ENCODE measurements around the gene DPYSL5. TPM values are rescaled to one million over a fixed set of nuclear protein-coding genes. Genes with fewer than 3 reads are reported as not detected.

DPYSL5 gene
- total RNA-seq, 1 donor from 2014 or later: not detected

DNA sequence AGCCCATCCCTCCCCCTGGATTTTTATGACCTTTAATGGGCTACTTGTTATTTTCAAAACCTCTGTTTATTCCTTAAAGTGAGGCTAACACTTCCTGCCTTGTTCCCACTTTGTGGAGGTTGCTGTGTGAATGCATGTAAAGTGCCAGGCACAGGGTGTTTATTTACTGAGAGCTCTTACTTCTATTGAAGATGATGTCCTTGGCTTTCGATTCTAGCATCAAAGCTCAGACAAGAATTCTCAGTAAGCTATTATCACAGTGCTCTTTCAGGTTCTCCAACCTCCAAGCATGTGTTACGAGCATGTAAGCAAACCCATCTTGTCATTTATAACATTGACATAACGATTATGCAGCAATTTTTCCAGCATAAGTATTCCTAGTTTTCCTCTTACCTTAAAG is 44.2 kb downstream of the DPYSL5 start:
- Histone ChIP-seq H3K4me1 (no peaks in the 10 kb centered on the region), H3K4me3 (no peak overlapping the region), H3K27me3 (ENCODE audit: low read depth) (no peaks in the 10 kb centered on the region), H3K36me3 (no peaks in the 10 kb centered on the region), H3K9me3 (no peaks in the 10 kb centered on the region), H3K27ac (no peak overlapping the region)
- ATAC-seq (no peak), DNase-seq (no peak)
- intact Hi-C loops (cut with DNase I): no loop called here
- TF ChIP-seq, protein P1, sequence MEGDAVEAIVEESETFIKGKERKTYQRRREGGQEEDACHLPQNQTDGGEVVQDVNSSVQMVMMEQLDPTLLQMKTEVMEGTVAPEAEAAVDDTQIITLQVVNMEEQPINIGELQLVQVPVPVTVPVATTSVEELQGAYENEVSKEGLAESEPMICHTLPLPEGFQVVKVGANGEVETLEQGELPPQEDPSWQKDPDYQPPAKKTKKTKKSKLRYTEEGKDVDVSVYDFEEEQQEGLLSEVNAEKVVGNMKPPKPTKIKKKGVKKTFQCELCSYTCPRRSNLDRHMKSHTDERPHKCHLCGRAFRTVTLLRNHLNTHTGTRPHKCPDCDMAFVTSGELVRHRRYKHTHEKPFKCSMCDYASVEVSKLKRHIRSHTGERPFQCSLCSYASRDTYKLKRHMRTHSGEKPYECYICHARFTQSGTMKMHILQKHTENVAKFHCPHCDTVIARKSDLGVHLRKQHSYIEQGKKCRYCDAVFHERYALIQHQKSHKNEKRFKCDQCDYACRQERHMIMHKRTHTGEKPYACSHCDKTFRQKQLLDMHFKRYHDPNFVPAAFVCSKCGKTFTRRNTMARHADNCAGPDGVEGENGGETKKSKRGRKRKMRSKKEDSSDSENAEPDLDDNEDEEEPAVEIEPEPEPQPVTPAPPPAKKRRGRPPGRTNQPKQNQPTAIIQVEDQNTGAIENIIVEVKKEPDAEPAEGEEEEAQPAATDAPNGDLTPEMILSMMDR (IDR thresholded peaks at IDR 0.05): no peak

DNA sequence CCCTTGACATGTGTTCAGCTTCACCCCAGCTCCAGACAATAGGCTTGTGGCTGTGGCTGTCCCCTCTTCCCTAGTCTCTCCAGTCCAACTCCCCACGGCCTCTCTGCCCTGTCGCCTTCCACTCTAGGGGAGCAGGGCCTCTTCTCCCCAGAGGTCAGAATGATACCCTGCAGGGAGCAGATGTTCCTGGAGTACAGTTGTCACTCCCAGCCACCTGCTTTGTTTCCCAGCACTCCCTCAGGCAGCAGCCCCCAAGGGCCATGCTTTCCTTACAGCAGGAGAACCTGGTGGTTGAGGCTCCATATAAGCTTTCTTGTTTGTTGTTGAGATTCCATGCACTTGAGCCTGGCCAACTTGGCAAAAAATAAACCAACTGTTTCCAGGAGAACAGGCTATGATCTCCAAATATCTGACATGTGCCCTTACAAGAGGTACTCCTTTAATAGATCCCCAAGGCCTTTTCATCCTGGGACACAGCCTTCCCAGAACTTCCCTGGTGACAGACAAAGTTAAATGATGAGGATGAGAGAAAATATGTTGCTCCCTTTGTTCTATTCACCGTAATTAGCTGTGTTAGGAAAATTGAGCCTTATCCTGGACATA is 45.1 kb downstream of the DPYSL5 start:
- no peak for ATAC-seq
- TF ChIP-seq, protein P1 (IDR thresholded peaks at IDR 0.05): no peak
- intact Hi-C loops (cut with DNase I): no loop called here
- Histone ChIP-seq H3K9me3 (no peaks in the 10 kb centered on the region), H3K4me3 (no peak overlapping the region), H3K27ac (no peak overlapping the region), H3K27me3 (ENCODE audit: low read depth) (no peaks in the 10 kb centered on the region), H3K36me3 (no peaks in the 10 kb centered on the region), H3K4me1 (no peaks in the 10 kb centered on the region)
- no peak for DNase-seq

DNA sequence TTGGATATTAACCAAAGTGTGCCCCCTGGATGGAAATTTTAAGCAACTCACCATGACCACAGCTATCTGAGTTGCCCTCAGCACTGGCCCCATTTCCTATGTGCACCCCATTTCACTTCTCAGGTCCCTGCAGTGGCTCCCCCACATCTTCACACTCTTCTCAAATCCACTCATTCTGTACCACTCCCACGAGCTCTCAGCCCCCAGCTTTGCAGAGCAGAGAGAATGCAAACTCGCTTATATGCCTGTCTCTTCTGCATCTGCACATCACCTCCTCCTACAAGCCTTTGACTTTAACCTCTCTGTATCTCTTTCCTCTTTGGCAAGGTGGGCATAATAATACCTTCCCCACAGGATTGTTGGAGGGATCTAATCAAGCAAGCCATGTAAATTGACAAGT is 46.2 kb downstream of the DPYSL5 start:
- no peak overlapping the region for H3K27ac ChIP-seq
- no peaks in the 10 kb centered on the region for H3K4me1 ChIP-seq
- H3K36me3 ChIP-seq: no peaks in the 10 kb centered on the region
- TF ChIP-seq, protein P1 (IDR thresholded peaks at IDR 0.05): no peak
- intact Hi-C loops (cut with DNase I): no loop called here
- ATAC-seq: no peak
- no peak overlapping the region for H3K4me3 ChIP-seq
- H3K9me3 ChIP-seq: no peaks in the 10 kb centered on the region
- no peaks in the 10 kb centered on the region for H3K27me3 ChIP-seq (ENCODE audit: low read depth)
- no peak for DNase-seq

DNA sequence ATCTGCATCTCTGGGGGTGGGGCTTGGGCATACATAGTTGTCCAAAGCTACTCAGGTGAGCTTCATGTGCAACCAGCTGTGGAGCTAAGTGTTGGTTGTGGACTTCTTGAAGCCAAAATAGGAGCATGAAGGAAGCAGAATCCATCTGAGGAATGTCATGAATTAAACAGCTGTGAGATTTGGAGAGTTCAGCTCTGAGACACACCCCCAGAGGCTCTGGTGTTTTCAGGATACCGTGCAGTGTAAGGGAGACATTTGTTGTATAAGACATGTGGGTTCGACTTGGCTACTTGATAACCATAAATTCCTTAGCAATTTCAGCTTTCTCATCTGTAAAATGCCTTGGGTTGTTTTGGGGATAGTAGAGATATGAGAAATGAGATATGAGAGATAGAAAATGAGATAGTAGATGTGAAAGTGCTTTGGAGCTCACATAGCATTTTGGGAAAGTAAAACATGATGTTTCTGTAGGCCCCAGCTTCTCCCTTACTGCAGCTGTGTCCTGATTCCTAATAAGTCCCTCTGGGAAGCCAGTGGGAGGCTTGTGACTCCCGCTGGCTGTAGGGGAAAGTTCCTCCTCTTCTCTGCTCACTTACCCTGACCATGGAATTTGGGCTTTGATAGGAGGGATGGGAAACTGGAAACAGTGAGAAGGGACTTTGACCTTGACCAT is 50.0 kb downstream of the DPYSL5 start:
- no peak overlapping the region for H3K4me3 ChIP-seq
- H3K27me3 ChIP-seq (ENCODE audit: low read depth): no peaks in the 10 kb centered on the region
- H3K36me3 ChIP-seq: no peaks in the 10 kb centered on the region
- no peak for ATAC-seq
- TF ChIP-seq, protein P1 (IDR thresholded peaks at IDR 0.05): no peak
- DNase-seq: no peak
- intact Hi-C loops (cut with DNase I): no loop called here
- no peaks in the 10 kb centered on the region for H3K9me3 ChIP-seq
- H3K4me1 ChIP-seq: no peaks in the 10 kb centered on the region
- H3K27ac ChIP-seq: no peak overlapping the region

DNA sequence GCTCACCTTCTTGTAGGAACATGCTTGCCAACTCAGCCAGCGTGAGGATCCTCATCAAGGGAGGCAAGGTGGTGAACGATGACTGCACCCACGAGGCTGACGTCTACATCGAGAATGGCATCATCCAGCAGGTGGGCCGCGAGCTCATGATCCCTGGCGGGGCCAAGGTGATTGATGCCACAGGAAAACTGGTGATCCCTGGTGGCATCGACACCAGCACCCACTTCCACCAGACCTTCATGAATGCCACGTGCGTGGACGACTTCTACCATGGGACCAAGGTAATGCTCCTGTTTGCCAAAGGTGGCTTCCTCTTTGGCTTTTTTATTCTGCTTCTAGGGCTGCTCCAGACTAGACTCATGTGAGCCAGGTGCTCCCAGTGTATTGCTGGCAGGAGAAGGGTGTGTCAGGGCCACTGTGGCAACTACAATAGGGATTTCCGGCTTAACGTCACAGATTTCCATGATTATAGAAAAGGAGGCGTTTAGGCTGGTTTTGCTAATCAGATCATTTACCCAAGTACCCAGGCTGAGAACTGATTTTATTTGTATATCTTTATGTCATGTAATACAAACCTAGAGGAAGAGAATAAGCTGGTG is 50.6 kb downstream of the DPYSL5 start:
- H3K4me1 ChIP-seq: no peaks in the 10 kb centered on the region
- H3K9me3 ChIP-seq: no peaks in the 10 kb centered on the region
- H3K27ac ChIP-seq: no peak overlapping the region
- intact Hi-C loops (cut with DNase I): no loop called here
- TF ChIP-seq, protein P1 (IDR thresholded peaks at IDR 0.05): no peak
- ATAC-seq: no peak
- DNase-seq: no peak
- no peak overlapping the region for H3K4me3 ChIP-seq
- no peaks in the 10 kb centered on the region for H3K27me3 ChIP-seq (ENCODE audit: low read depth)
- no peaks in the 10 kb centered on the region for H3K36me3 ChIP-seq
